Measurements from ENCODE around the gene SDHAF2. TPM values are rescaled to one million over a fixed set of nuclear protein-coding genes. Genes with fewer than 3 reads are reported as not detected.

SDHAF2 gene
- total RNA-seq, 1 experiment from 2014 or later: 90.4 TPM

DNA sequence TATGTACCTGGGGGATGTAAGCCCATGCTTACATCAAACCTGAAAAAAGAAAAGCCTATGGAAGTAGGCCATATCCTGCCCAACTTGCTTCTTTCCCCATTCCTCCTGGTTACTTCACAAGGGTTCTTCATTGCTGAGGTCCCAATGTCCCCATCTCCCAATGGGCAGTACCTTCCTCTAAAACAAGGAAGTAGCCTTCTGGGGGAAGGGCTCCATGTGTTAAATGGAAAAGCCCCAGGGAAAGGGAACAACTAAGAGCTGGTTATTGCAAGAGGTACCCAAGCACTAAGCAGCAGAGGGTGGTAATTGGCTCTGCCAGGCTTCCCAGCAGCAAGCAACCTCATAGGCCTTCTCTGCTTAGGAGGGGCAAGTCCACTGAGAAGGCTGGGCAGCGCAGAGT is 26.3 kb upstream of the SDHAF2 start:
- intact Hi-C loops (cut with micrococcal nuclease): no loop called here
- no TSS peak for BruUV-seq (replicated peaks)
- H3K27me3 ChIP-seq (ENCODE audit: low read length): no peaks in the 10 kb centered on the region
- H3K27ac ChIP-seq (ENCODE audit: low read length): no peak overlapping the region
- H3K9me3 ChIP-seq (ENCODE audit: low read length): no peaks in the 10 kb centered on the region
- no peak overlapping the region for H2AFZ ChIP-seq (ENCODE audit: low read length)
- CTCF ChIA-PET: no interaction called here
- H3K9ac ChIP-seq (ENCODE audit: low read length): no peak overlapping the region
- H3K4me1 ChIP-seq (ENCODE audit: insufficient read depth, low read length): no peaks in the 10 kb centered on the region
- no peaks in the 10 kb centered on the region for H3K79me2 ChIP-seq (ENCODE audit: low read length)
- POLR2A ChIA-PET (ENCODE audit: unreplicated experiment): no interaction called here
- peaks cover 64% of the 10 kb centered on the region for H3K36me3 ChIP-seq (ENCODE audit: low read depth, low read length)
- H3K9me2 ChIP-seq (replicated peaks; ENCODE audit: low read length): no peaks in the 10 kb centered on the region
- no peaks in the 10 kb centered on the region; the same call in 1 of the 2 replicates for H4K20me1 ChIP-seq (ENCODE audit: low read length)
- TF ChIP-seq, protein P1, sequence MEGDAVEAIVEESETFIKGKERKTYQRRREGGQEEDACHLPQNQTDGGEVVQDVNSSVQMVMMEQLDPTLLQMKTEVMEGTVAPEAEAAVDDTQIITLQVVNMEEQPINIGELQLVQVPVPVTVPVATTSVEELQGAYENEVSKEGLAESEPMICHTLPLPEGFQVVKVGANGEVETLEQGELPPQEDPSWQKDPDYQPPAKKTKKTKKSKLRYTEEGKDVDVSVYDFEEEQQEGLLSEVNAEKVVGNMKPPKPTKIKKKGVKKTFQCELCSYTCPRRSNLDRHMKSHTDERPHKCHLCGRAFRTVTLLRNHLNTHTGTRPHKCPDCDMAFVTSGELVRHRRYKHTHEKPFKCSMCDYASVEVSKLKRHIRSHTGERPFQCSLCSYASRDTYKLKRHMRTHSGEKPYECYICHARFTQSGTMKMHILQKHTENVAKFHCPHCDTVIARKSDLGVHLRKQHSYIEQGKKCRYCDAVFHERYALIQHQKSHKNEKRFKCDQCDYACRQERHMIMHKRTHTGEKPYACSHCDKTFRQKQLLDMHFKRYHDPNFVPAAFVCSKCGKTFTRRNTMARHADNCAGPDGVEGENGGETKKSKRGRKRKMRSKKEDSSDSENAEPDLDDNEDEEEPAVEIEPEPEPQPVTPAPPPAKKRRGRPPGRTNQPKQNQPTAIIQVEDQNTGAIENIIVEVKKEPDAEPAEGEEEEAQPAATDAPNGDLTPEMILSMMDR (conservative IDR thresholded peaks at IDR 0.05; ENCODE audit: low read depth, low read length): no peak
- no peak for TF ChIP-seq EZH2phosphoT487 (IDR thresholded peaks at IDR 0.05; ENCODE audit: borderline replicate concordance, low read length)
- TF ChIP-seq EZH2 (IDR thresholded peaks at IDR 0.05; ENCODE audit: low read length, unreplicated experiment): no peak
- DNase-seq (no peak), ATAC-seq (no peak)
- H3K4me2 ChIP-seq (ENCODE audit: low read length): no peak overlapping the region
- H3K4me3 ChIP-seq (ENCODE audit: low read length): no peak overlapping the region
- peaks cover 3% of the 10 kb centered on the region for H3F3A ChIP-seq (ENCODE audit: low read length, unreplicated experiment)

DNA sequence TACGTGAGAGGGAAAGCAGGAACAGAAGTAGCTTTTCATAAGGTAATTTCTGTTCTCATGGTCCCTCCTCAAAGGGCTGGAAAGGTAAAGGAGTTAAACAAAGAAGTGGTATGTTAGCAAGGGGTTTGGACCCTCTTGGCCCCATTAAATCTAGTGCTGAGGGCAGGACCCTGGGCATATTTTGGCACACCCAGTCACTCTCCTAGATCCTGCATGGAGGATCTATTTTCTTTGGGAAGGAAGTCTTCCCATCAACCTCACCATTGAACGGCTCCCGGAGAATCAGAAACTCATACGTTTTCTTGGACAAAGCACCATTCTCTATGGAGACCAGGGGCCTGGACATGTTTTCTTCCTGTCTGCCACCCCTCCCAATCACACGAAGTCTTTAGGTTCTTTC is 25.8 kb upstream of the SDHAF2 start:
- TF ChIP-seq EZH2phosphoT487 (IDR thresholded peaks at IDR 0.05; ENCODE audit: borderline replicate concordance, low read length): no peak
- TF ChIP-seq, protein P1 (conservative IDR thresholded peaks at IDR 0.05; ENCODE audit: low read depth, low read length): no peak
- no peak for TF ChIP-seq EZH2 (IDR thresholded peaks at IDR 0.05; ENCODE audit: low read length, unreplicated experiment)
- no peak overlapping the region for H3K4me3 ChIP-seq (ENCODE audit: low read length)
- H3K27me3 ChIP-seq (ENCODE audit: low read length): no peaks in the 10 kb centered on the region
- H3K4me2 ChIP-seq (ENCODE audit: low read length): no peak overlapping the region
- H3K36me3 ChIP-seq (ENCODE audit: low read depth, low read length): peaks cover 68% of the 10 kb centered on the region
- ChIA-PET POLR2A (ENCODE audit: unreplicated experiment) (no interaction called here), CTCF (no interaction called here)
- no peak for DNase-seq
- no peak overlapping the region for H3K27ac ChIP-seq (ENCODE audit: low read length)
- no peaks in the 10 kb centered on the region; the same call in 1 of the 2 replicates for H4K20me1 ChIP-seq (ENCODE audit: low read length)
- H3K9ac ChIP-seq (ENCODE audit: low read length): no peak overlapping the region
- intact Hi-C loops (cut with micrococcal nuclease): no loop called here
- no peaks in the 10 kb centered on the region for H3K4me1 ChIP-seq (ENCODE audit: insufficient read depth, low read length)
- no peaks in the 10 kb centered on the region for H3K9me2 ChIP-seq (replicated peaks; ENCODE audit: low read length)
- peaks cover 3% of the 10 kb centered on the region for H3F3A ChIP-seq (ENCODE audit: low read length, unreplicated experiment)
- H2AFZ ChIP-seq (ENCODE audit: low read length): no peak overlapping the region
- ATAC-seq: no peak
- TSS peak; percentile 28 for BruUV-seq (replicated peaks)
- H3K79me2 ChIP-seq (ENCODE audit: low read length): no peaks in the 10 kb centered on the region
- H3K9me3 ChIP-seq (ENCODE audit: low read length): no peaks in the 10 kb centered on the region

DNA sequence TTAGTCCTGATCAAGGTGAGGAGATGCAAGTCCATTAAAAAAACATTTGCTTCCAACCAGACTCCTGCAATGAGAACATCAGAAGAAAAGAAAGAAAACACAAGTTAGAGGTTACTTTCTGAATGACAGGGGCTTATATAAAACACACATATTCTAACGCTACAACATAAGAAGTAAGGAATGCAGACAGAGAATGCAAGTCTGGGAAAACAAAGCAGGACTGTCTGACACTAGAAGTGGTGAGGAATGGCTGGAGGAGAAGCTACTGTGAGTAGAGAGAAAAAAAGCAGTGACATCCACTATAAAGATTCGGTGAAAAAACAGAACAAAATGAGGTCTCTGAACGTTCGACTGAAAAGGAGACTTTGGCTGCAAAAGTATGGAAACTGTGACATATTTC is 25.3 kb upstream of the SDHAF2 start:
- H3K27ac ChIP-seq (ENCODE audit: low read length): no peak overlapping the region
- no peak overlapping the region for H3K9ac ChIP-seq (ENCODE audit: low read length)
- H4K20me1 ChIP-seq (ENCODE audit: low read length): no peaks in the 10 kb centered on the region; the same call in 1 of the 2 replicates
- intact Hi-C loops (cut with micrococcal nuclease): no loop called here
- no peak overlapping the region for H3K4me3 ChIP-seq (ENCODE audit: low read length)
- no peaks in the 10 kb centered on the region for H3K9me2 ChIP-seq (replicated peaks; ENCODE audit: low read length)
- H3K4me2 ChIP-seq (ENCODE audit: low read length): no peak overlapping the region
- H3F3A ChIP-seq (ENCODE audit: low read length, unreplicated experiment): peaks cover 3% of the 10 kb centered on the region
- BruUV-seq (replicated peaks): no TSS peak
- ChIA-PET CTCF (no interaction called here), POLR2A (ENCODE audit: unreplicated experiment) (no interaction called here)
- no peaks in the 10 kb centered on the region for H3K4me1 ChIP-seq (ENCODE audit: insufficient read depth, low read length)
- no peak overlapping the region for H2AFZ ChIP-seq (ENCODE audit: low read length)
- no peak for ATAC-seq
- no peak for DNase-seq
- no peak for TF ChIP-seq EZH2phosphoT487 (IDR thresholded peaks at IDR 0.05; ENCODE audit: borderline replicate concordance, low read length)
- TF ChIP-seq, protein P1 (conservative IDR thresholded peaks at IDR 0.05; ENCODE audit: low read depth, low read length): no peak
- no peak for TF ChIP-seq EZH2 (IDR thresholded peaks at IDR 0.05; ENCODE audit: low read length, unreplicated experiment)
- H3K36me3 ChIP-seq (ENCODE audit: low read depth, low read length): peaks cover 72% of the 10 kb centered on the region
- no peaks in the 10 kb centered on the region for H3K9me3 ChIP-seq (ENCODE audit: low read length)
- H3K27me3 ChIP-seq (ENCODE audit: low read length): no peaks in the 10 kb centered on the region
- no peaks in the 10 kb centered on the region for H3K79me2 ChIP-seq (ENCODE audit: low read length)

Data from PC-3 (cell line).